CD4-positive, alpha-beta T cell treated with Interleukin-4 for 1 hour (primary cell): ENCODE measurements around the gene SUSD3.

ENCODE experiments used
- DNase-seq, 2 donors: peaks; one replicate each; pipeline ENCODE4 v3.0.0-alpha.2; 2020 to 2022

Gene SUSD3

DNA sequence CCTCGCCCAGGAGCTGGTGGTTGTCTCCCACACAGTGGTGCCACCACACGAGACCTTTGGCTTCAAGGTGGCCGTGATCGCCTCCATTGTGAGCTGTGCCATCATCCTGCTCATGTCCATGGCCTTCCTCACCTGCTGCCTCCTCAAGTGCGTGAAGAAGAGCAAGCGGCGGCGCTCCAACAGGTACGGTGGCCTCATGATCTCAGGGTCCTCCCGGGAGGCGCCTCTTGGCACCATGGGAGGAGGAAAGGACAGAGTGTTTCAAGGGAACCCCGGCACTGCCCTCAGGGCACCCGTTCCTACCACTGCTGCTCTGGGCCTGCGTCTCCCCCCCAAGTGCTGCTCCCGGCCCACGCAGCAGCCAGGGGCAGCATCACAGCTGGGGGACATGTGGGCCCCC is 19.3 kb downstream of the SUSD3 start:
- no peak for DNase-seq

GRCh38 chr9:93079371-93079770 is 20.9 kb downstream of the SUSD3 start:
- DNase-seq, result peak in 1 of 2 donors; percentile 4

GRCh38 chr9:93080406-93080805 is 21.9 kb downstream of the SUSD3 start:
- peak in 1 of 2 donors; percentile 2 for DNase-seq

DNA sequence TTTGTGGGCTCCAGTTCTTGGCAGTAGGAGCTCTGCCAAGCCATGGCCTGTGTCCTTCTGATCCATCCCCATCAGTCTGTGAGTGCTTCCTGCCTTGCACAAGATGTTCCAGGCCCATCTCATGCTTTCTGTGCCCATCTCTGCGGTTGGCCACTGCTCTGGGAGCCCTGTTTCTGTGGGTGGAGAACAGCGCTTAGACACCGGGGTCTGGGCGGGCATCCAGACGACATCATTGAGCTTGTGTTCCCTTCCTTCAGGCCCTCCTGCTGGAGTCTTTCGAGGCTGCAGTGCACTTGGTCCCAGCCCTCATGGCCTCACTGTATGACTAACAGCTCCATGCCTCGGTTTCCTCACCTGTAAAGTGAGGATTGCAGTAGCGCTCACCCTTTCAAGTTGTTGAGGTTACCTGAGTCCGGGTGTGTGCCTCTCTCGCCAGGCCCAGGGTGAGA is 22.6 kb downstream of the SUSD3 start:
- no peak for DNase-seq

DNA sequence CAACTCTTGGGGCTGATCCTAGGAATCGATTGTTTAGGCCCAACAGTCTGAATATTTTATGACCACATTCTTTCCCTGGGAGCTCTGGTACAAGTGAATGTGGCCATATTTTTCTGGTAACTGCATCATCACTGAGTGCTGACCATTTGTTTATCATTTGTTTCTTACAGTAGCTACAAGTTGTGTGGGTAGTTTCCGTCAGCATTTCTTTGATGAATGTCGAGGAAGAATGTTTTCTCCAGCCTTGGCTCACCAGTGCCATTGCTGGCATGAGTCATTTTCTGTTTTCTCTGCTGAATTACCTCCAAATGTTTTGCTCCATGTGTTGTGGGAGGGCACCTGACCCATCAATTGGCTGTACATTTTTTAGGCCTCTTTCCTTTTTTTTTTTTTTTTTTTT is 23.4 kb downstream of the SUSD3 start:
- DNase-seq, result no peak

DNA sequence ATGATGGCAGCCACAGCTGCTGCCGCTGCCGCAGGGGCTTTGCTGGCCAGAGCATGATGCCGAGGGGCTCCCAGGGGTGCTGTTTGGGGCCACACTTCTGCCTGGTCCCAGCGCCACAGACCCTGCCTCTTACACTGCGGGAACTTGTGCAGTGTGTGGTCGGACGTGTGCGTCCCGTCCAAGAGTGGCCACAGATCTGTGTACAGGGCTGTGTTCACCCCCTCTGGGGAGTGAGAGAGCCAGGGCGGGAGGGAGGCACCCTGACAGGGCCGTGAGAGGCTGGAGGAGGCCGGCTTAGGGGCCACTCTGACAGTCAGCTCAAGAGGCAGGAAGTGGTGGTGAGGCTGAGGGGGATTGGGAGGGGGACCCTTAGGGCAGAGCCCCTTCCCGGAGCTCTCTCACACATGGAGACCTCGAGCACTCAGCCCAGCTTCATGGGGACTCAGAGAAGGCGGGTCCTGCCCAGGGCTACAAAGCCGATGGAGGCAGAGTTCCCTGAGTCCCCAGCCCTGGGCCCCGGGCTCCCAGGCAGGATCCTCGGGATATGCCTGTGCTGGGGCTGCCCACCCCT is 24.4 kb downstream of the SUSD3 start:
- DNase-seq, result peak in 1 of 2 donors; percentile 11

DNA sequence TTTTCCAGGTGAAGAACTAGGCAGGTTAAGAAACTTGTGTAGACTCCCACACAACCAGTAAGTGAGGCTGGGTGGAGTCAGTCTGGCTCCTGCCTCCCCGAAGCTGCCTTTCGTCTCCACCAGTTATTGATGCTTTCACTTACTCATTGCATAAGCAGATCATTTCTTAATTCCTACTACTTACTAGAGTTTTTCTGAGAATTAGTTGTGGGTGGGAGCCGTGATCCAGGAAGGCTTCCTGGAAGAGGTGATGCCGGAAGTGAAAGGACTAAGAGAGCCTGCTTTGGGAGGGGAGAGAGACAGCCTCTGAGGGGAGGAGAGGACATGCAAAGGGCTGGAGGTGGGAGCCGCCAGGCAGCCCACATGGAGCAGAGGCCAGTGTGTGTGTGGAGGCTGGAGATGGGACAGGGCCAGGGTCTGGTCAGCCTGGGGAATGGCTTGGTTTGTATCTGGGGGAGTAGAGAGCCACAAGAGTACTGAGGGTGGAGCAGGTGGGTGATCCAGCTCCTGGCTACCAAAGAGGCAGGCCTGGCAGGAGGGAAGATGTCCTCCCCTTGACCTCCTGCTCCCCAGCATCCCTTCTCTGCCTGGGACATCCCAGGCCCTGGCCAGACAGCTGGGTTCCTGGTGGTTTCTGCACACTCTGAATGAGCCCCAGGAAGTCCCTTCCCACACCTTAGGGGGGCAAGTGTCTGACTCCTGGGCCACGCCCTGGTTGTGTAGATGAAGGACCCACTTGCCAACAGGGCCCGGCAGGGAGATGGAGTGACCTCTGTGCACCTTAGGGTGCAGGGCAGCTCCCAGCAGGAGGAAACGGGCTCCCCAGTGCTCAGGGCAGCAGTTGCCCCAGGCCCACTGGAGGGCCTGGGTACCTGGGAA is 25.3 kb downstream of the SUSD3 start:
- DNase-seq, result peak in 1 of 2 donors; percentile 14

- DNase-seq, result peak in 1 of 2 donors; percentile 10
These were observed 26.0 kb downstream of the SUSD3 start for GRCh38 chr9:93084471-93084881.

GRCh38 chr9:93085676-93086075 is 27.2 kb downstream of the SUSD3 start:
- peak in 1 of 2 donors; percentile 5 for DNase-seq

GRCh38 chr9:93086447-93087224 is 28.1 kb downstream of the SUSD3 start:
- DNase-seq, result peak in 1 of 2 donors; percentile 4

DNA sequence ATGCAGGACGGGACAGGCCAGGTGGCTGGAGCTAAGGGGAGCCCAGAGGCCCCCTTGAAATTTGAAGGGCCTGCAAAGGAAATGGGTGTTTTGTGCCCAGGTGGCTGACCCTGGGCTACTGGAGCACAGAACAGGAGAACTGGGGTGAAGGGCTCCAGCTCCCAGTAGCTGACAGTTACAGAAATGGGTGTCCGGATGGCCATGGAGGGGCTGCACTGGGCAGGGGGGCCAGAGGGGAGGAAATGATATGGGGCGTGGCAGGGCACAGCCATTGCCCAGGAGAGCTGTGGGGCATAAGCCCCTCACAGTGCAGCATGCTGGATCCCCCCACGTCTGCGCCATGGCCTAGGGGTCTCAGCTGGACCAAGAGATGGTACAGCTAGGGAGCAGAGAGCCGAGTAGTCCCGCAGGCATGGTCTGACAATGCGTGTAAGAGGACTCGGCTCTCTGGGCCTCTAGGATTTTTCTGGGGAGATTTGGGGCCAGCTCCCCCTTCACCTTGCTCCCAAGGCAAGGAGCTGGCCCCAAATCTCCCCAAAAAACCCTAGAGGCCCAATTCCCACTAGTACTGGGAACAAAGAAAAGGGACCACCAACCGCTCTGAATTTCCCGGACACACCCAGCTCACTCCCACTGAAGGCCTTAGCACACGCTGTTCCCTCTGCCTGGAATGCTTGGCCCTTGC is 29.6 kb downstream of the SUSD3 start:
- DNase-seq, result peak in 1 of 2 donors; percentile 5

GRCh38 chr9:93088656-93089015 is 30.1 kb downstream of the SUSD3 start:
- peak in 1 of 2 donors; percentile 6 for DNase-seq

DNA sequence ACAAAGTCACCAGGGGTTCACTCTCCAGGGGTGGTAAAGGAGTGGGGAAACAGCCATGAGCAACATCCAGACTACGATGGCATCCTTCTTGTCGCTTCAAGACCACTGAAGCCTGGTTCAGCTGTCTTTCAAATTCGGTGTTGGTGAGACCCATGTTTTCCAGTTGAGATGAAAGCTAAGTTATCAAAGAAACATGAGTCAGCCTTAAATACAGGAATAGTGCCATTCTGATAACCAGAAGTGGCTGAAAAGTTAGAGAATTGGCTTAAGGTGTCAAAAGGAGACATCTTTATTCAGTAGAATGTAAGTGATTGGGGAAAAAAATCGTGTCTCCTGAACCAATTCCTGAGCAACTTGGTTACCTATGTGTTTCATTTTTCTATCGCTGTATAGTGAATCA is 30.5 kb downstream of the SUSD3 start:
- DNase-seq, result no peak

GRCh38 chr9:93089481-93089991 is 31.0 kb downstream of the SUSD3 start:
- DNase-seq, result peak in 1 of 2 donors; percentile 4

DNA sequence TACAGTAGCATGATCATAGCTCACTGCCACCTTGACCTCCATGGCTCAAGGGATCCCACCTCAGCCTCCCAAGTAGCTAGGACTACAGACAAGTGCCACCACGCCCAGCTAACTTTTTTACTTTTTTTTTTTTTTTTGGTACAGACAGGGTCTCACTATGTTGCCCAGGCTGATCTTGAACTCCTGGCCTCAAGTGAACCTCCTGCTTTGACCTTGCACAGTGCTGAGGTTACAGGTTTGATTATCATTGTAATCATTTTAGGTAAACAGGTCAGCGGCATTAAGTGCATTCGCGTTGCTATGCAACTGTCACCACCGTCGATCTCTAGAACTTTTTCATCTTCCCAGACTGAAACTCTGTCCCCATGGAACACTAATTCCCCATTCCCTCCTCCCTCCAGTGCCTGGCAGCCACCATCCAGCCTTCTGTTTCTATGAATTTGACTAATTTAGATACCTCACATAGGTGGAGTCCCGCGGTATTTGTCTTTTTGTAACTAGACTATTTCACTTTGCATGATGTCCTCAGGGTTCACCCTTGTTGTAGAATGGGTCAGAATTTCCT is 31.7 kb downstream of the SUSD3 start:
- DNase-seq, result no peak

DNA sequence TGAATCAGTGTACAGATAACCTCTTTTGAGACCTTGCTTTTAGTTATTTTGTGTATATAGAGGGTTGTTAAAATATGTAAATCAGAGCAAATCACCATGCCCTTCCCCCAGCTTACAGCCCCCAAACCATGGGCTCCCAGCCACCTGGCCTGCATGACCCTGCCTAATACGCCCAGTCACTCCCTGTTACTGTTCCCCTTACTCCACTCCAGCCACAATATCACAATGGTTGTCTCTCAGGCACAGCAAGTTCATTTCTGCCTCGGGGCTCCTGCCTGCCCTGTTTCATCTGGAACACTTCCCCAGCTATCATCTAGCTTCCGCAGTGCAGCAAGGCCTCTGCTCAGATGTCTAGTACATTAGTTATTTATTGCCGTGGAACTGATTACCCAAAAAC is 32.6 kb downstream of the SUSD3 start:
- DNase-seq, result peak in 1 of 2 donors; percentile 6

GRCh38 chr9:93091453-93092081 is 33.1 kb downstream of the SUSD3 start:
- peak in 1 of 2 donors; percentile 46 for DNase-seq

DNA sequence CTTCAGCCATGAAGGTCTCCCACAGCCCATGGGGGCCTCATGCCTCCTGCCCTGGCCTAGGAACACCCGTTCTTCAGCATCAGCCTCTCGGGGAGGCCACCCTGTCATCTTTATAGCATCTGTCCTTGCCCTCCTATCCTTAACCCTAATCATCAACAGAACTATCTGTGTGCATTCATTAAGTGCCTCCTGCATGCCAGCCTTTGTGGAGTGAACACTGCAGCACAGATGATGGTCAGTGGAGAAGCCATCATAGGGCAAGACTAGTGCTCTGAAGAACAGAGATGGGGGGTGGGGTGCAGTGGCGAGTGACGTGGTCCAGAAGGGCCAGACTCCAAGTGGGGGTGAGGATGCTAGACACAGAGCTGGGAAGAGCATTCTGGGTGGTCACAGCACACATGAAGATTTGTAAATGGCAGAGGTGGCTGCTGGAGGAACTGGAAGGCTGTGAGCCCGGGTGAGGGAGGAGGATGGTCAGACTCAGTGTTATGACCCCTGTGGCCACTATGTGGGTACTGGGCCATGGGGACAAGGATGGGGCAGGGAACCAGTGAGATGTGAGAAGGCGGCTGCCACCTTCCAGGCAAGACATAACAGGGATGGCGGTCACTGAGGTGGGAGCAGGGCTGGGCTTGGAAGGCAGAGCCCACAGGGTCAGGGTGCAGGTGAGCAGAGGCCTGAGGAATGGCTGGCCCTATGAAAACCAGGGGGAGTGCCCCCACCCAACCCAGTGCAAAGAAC is 33.9 kb downstream of the SUSD3 start:
- peak in 1 of 2 donors; percentile 9 for DNase-seq

GRCh38 chr9:93093127-93093876 is 34.8 kb downstream of the SUSD3 start:
- peak in 1 of 2 donors; percentile 27 for DNase-seq
